SK-N-SH (cell line): ENCODE measurements around the gene GYS2.

Experiments used
- CTCF ChIP-seq: fragments of 200-600 bp; sonication (generic); IDR thresholded peaks from 2 replicates; pipeline ENCODE4 v1.6.1; 2017; ENCODE audit warnings: antibody characterized with exemption, mild to moderate bottlenecking, moderate library complexity
- EZH2phosphoT487 ChIP-seq: fragments of 200-600 bp; sonication (generic); IDR thresholded peaks from 2 replicates; pipeline ENCODE4 v1.6.1; 2017; ENCODE audit warnings: low read depth, mixed run types, mild to moderate bottlenecking, antibody characterized with exemption, moderate library complexity, borderline replicate concordance
- FOXM1 ChIP-seq: IDR thresholded peaks from 2 replicates; pipeline ENCODE4 v1.4.0; 2012; ENCODE audit warnings: low read depth, mild to moderate bottlenecking
- NRF1 ChIP-seq: IDR thresholded peaks from 2 replicates; pipeline ENCODE4 v1.6.1; 2012; ENCODE audit warnings: low read depth, mild to moderate bottlenecking, low read length
- PBX3 ChIP-seq: IDR thresholded peaks from 2 replicates; pipeline ENCODE4; 2012
- REST ChIP-seq: IDR thresholded peaks from 2 replicates; pipeline ENCODE4 v1.6.1; 2012; ENCODE audit warnings: mild to moderate bottlenecking, low read depth, low read length, moderate library complexity
- RXRA ChIP-seq: IDR thresholded peaks from 2 replicates; pipeline ENCODE4 v1.4.0; 2012; ENCODE audit warnings: low read depth, mild to moderate bottlenecking, borderline replicate concordance
- SIN3A ChIP-seq: IDR thresholded peaks from 2 replicates; pipeline ENCODE4 v1.6.1; 2012; ENCODE audit warnings: low read depth, mild to moderate bottlenecking, low read length, moderate library complexity, borderline replicate concordance
- YY1 ChIP-seq: IDR thresholded peaks from 2 replicates; pipeline ENCODE4 v1.4.0; 2012; ENCODE audit warnings: low read depth, mild to moderate bottlenecking

- TF ChIP-seq CTCF (no peak), YY1 (no peak), FOXM1 (no peak), RXRA (no peak), EZH2phosphoT487 (no peak), REST (no peak), PBX3 (no peak), NRF1 (no peak), SIN3A (no peak)
Measured at GRCh38 chr12:21562859-21563258, 41.8 kb downstream of the GYS2 start.
